Measurements from ENCODE around the gene PREX1. TPM values are rescaled to one million over a fixed set of nuclear protein-coding genes. Genes with fewer than 3 reads are reported as not detected.

PREX1 gene
- polyA plus RNA-seq, 1 of the 3 experiments (the other 2 are of a cell fraction), result 5.3 TPM

- Histone ChIP-seq H3K79me2 (ENCODE audit: insufficient read depth) (no peaks in the 10 kb centered on the region), H3F3A (replicated peaks; ENCODE audit: insufficient read depth) (no peaks in the 10 kb centered on the region), H2AFZ (ENCODE audit: low read depth) (no peak overlapping the region), H3K27ac (ENCODE audit: low read depth in 2 of 2, low read length in 1 of 2) (no peak overlapping the region), H3K36me3 (replicated peaks in 1 of 2; ENCODE audit: control insufficient read depth in 1 of 2, insufficient read depth in 2 of 2, low read length in 1 of 2) (no peaks in the 10 kb centered on the region), H3K9me2 (no peaks in the 10 kb centered on the region), H3K9me3 (no peaks in the 10 kb centered on the region), H3K4me3 (ENCODE audit: low read depth in 2 of 2, low read length in 1 of 2) (no peak overlapping the region), H3K4me1 (ENCODE audit: control insufficient read depth in 1 of 2, insufficient read depth in 2 of 2, low read depth in 1 of 2, low read length in 1 of 2) (no peaks in the 10 kb centered on the region), H4K20me1 (ENCODE audit: insufficient read depth) (no peaks in the 10 kb centered on the region), H3K4me2 (no peak overlapping the region), H3K9ac (no peak overlapping the region), H3K27me3 (ENCODE audit: insufficient read depth) (no peaks in the 10 kb centered on the region)
- WGBS (ENCODE audit: low lambda C conversion rate), result 91% methylated on average over 10 of the region's 13 CpGs
- POLR2A ChIA-PET, result no interaction called here
- CTCF ChIA-PET, result interaction anchor here (1.3 to 4.9 kb wide), 3 partner anchors 10 to 25 kb away, joined by 3 to 41 read pairs (median 8); no protein-coding TSS in a partner anchor
- DNase-seq, result no peak
- TF ChIP-seq ZBTB33 (IDR thresholded peaks at IDR 0.05; ENCODE audit: borderline replicate concordance, low read depth) (no peak), MAX (IDR thresholded peaks at IDR 0.05; ENCODE audit: low read depth) (no peak), JUND (IDR thresholded peaks at IDR 0.05) (no peak), GATA2 (CRISPR knock-in tag; IDR thresholded peaks at IDR 0.05) (no peak), TAF1 (IDR thresholded peaks at IDR 0.05; ENCODE audit: borderline replicate concordance, low read depth, low read length) (no peak), REST (IDR thresholded peaks at IDR 0.05; ENCODE audit: low read depth, low read length) (no peak), POLR2AphosphoS5 (IDR thresholded peaks at IDR 0.05; ENCODE audit: low read depth, low read length) (no peak), FOXJ3 (CRISPR knock-in tag; IDR thresholded peaks at IDR 0.05) (no peak), PBX3 (IDR thresholded peaks at IDR 0.05) (no peak), RXRA (IDR thresholded peaks at IDR 0.05; ENCODE audit: borderline replicate concordance, low read depth) (no peak), YY1 (IDR thresholded peaks at IDR 0.05; ENCODE audit: low read depth) (no peak), GABPA (IDR thresholded peaks at IDR 0.05; ENCODE audit: low read depth) (no peak), EZH2phosphoT487 (IDR thresholded peaks at IDR 0.05; ENCODE audit: borderline replicate concordance, low read depth) (no peak), USF1 (IDR thresholded peaks at IDR 0.05; ENCODE audit: borderline replicate concordance, low read depth) (no peak), SIN3A (IDR thresholded peaks at IDR 0.05; ENCODE audit: borderline replicate concordance, low read depth, low read length) (no peak), NFIC (IDR thresholded peaks at IDR 0.05; ENCODE audit: borderline replicate concordance) (no peak)
Measured at GRCh38 chr20:48645666-48646065, 182.1 kb downstream of the PREX1 start.
